Stomach (tissue), 9 donors: Measurements from ENCODE around the gene VPS18. TPM values are rescaled to one million over a fixed set of nuclear protein-coding genes. Genes with fewer than 3 reads are reported as not detected.

ENCODE experiments used
- DNase-seq, 2 donors: peaks; one replicate each; pipeline versions ENCODE4 v3.0.0 to v3.0.0-alpha.2; 2013 to 2019
- H3K27ac ChIP-seq, 5 donors: fragments of 200-600 bp in 4 of 5; sonication (generic) in 4 of 5; one replicate each; pipeline ENCODE4 v1.5.1; 2013 to 2019; ENCODE audit warnings: mild to moderate bottlenecking in 1 of 5, moderate library complexity in 1 of 5
- H3K27me3 ChIP-seq, 3 donors: fragments of 200-600 bp; sonication (generic); one replicate each; pipeline ENCODE4 v1.5.1; 2017 to 2019; ENCODE audit warnings: mixed run types in 1 of 3
- H3K36me3 ChIP-seq, 4 donors: fragments of 200-600 bp; sonication (generic); 1 replicate in 3 of 4; 2 replicates in 1 of 4; pipeline ENCODE4 v1.5.1; 2016 to 2019
- H3K4me1 ChIP-seq, 4 donors: fragments of 200-600 bp; sonication (generic); one replicate each; pipeline ENCODE4 v1.5.1; 2016 to 2019
- H3K4me3 ChIP-seq, 4 donors: fragments of 200-600 bp; sonication (generic) in 3 of 4; one replicate each; pipeline ENCODE4 v1.5.1; 2016 to 2019; ENCODE audit warnings: mild to moderate bottlenecking in 1 of 4
- H3K9me3 ChIP-seq, 4 donors: fragments of 200-600 bp; sonication (generic); one replicate each; pipeline ENCODE4 v1.5.1; 2016 to 2019
- EP300 ChIP-seq: sonication (generic); formaldehyde crosslinking; IDR thresholded peaks from one replicate; pipeline ENCODE4 v1.6.1; 2017; ENCODE audit warnings: antibody characterized with exemption
- POLR2A ChIP-seq, 4 donors: fragments of 450-650 bp; IDR thresholded peaks; one replicate each; pipeline ENCODE4 v1.6.1; 2016; ENCODE audit warnings: antibody characterized with exemption in 4 of 4, control low read depth in 2 of 4, mild to moderate bottlenecking in 1 of 4, moderate library complexity in 1 of 4
- POLR2AphosphoS5 ChIP-seq, 3 donors: sonication (generic); formaldehyde crosslinking; IDR thresholded peaks; one replicate each; pipeline ENCODE4 v1.6.1; 2016; ENCODE audit warnings: antibody characterized with exemption in 3 of 3
- WGBS, 5 donors: extraction: QIAGEN DNeasy Blood & Tissue Kit in 3 of 5; methylation state at CpG; one replicate each; pipeline versions ENCODE4 v1.1.5 to v1.1.7; 2013 to 2018; 5-methylcytosine and 5-hydroxymethylcytosine counted together
- intact Hi-C: fragments of 100-400 bp; cut with DNase I; formaldehyde crosslinking; loops from one replicate; pipeline ENCODE4 v1.15.1; 2023; ENCODE audit warnings: low total_unique reads
- polyA plus RNA-seq, 3 donors: library from polyadenylated mRNA; stranded (reverse); fragments of 200-250 nt; gene quantifications; one replicate each; pipeline ENCODE4 v1.2.3, GENCODE V29; 2013
- total RNA-seq, 5 donors: library from RNA; depleted of rRNA; stranded (reverse); fragments of >200 nt; gene quantifications; one replicate each; pipeline versions ENCODE4 v1.1.0 to v1.2.3, GENCODE V29; 2014 to 2016
- TF ChIP-seq, protein P1 (sequence below), 7 experiments: fragments of 450-650 bp in 4 of 7; fragments of 200-600 bp in 3 of 7; sonication (generic) in 3 of 7; IDR thresholded peaks; one replicate each; pipeline ENCODE4 v1.5.1; 2016 to 2019; ENCODE audit warnings: antibody characterized with exemption in 7 of 7, control low read depth in 2 of 7, mild to moderate bottlenecking in 1 of 7
- donor health status: healthy with polysubstance abuse.
- donor health status: Bipolar disorder and iron deficiency.
- donor health status: healthy.

Gene VPS18
- total and polyA plus RNA-seq, 8 donors, result 1.8 to 24.2 (median 13.1) TPM

DNA sequence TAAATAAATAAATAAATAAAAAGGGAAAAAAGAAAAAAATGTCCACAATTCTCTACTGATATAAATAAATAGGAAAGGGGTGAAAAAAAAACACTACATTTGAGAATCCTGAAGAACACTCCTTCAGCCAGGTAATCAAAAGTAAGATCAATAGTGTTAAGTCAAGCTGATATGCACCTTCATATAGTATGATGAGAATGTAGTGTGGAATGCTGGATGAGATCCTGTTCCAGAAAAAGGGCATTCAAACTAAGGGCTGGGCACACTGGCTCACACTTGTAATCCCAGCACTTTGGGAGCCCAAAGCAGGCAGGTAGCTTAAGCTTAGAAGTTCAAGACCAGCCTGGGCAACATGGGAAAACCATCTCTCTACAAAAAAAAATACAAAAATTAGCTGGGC is 5.1 kb upstream of the VPS18 start:
- H3K4me1 ChIP-seq, result peaks cover 4 to 18% (median 6%) of the 10 kb centered on the region in 4 donors
- DNase-seq, result no peak
- TF ChIP-seq POLR2A (IDR thresholded peaks at IDR 0.05), result no peak
- TF ChIP-seq POLR2AphosphoS5 (IDR thresholded peaks at IDR 0.05), result no peak
- TF ChIP-seq, protein P1, sequence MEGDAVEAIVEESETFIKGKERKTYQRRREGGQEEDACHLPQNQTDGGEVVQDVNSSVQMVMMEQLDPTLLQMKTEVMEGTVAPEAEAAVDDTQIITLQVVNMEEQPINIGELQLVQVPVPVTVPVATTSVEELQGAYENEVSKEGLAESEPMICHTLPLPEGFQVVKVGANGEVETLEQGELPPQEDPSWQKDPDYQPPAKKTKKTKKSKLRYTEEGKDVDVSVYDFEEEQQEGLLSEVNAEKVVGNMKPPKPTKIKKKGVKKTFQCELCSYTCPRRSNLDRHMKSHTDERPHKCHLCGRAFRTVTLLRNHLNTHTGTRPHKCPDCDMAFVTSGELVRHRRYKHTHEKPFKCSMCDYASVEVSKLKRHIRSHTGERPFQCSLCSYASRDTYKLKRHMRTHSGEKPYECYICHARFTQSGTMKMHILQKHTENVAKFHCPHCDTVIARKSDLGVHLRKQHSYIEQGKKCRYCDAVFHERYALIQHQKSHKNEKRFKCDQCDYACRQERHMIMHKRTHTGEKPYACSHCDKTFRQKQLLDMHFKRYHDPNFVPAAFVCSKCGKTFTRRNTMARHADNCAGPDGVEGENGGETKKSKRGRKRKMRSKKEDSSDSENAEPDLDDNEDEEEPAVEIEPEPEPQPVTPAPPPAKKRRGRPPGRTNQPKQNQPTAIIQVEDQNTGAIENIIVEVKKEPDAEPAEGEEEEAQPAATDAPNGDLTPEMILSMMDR (IDR thresholded peaks at IDR 0.05), result no peak
- no peak for TF ChIP-seq EP300
- no peak overlapping the region for H3K4me3 ChIP-seq
- H3K36me3 ChIP-seq, result no peaks in the 10 kb centered on the region
- H3K9me3 ChIP-seq, result no peaks in the 10 kb centered on the region
- no peaks in the 10 kb centered on the region for H3K27me3 ChIP-seq
- intact Hi-C loops, result no loop called here
- H3K27ac ChIP-seq, result no peak overlapping the region

DNA sequence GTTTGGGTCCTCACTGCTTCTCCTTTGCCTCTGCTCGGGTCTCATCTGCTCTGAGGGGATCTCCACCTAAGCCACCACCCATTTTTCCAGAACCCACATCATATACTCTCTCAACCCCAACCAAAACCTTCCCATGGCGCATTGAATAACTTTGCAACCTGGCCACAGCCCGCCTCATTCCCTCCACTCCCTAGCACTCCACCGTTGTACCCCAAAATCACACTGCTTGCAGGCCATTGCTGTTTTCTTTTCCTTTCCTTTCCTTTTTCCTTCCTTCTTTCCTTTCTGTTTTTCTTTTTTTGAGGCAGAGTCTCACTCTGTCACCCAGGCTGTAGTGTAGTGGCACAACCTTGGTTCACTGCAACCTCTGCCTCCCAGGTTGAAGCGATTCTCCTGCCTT is 3.1 kb upstream of the VPS18 start:
- Histone ChIP-seq H3K4me1 (peaks cover 15 to 32% (median 19%) of the 10 kb centered on the region in 4 donors), H3K9me3 (no peaks in the 10 kb centered on the region), H3K36me3 (peaks cover 2 to 5% (median 3%) of the 10 kb centered on the region in 4 donors), H3K4me3 (no peak overlapping the region), H3K27me3 (no peaks in the 10 kb centered on the region), H3K27ac (no peak overlapping the region)
- no peak for DNase-seq
- TF ChIP-seq POLR2AphosphoS5 (IDR thresholded peaks at IDR 0.05), result no peak
- no peak for TF ChIP-seq POLR2A (IDR thresholded peaks at IDR 0.05)
- TF ChIP-seq, protein P1 (IDR thresholded peaks at IDR 0.05), result no peak
- no peak for TF ChIP-seq EP300
- WGBS, 5 donors, result 82 to 87% (median 86%) methylated on average over 5 of the region's 5 CpGs
- intact Hi-C loops, result no loop called here

- TF ChIP-seq POLR2A (IDR thresholded peaks at IDR 0.05), result no peak
- TF ChIP-seq, protein P1 (IDR thresholded peaks at IDR 0.05), result peak in 5 of 7 experiments; percentile 59 to 84 (median 69)
- peak in 1 of 3 donors; percentile 49 for TF ChIP-seq POLR2AphosphoS5 (IDR thresholded peaks at IDR 0.05)
- no peak for TF ChIP-seq EP300
- Histone ChIP-seq H3K4me1 (peaks cover 15 to 40% (median 19%) of the 10 kb centered on the region in 4 donors), H3K9me3 (no peaks in the 10 kb centered on the region), H3K27ac (no peak overlapping the region), H3K4me3 (no peak overlapping the region), H3K27me3 (no peaks in the 10 kb centered on the region), H3K36me3 (peaks cover 2 to 13% (median 11%) of the 10 kb centered on the region in 4 donors)
- intact Hi-C loops, result no loop called here
- 5 to 14% (median 11%) methylated on average over 3 to 4 of the region's 4 CpGs for WGBS, 5 donors
- DNase-seq, result peak; percentile 71 to 83
Observed at GRCh38 chr15:40891810-40892446, 2.3 kb upstream of the VPS18 start.

GRCh38 chr15:40892447-40893012 is 1.7 kb upstream of the VPS18 start:
- no peak for DNase-seq
- no peaks in the 10 kb centered on the region for H3K9me3 ChIP-seq
- H3K4me1 ChIP-seq, result peaks cover 15 to 44% (median 19%) of the 10 kb centered on the region in 4 donors
- WGBS, 5 donors, result 67 to 90% (median 77%) methylated on average over 2 of the region's 2 CpGs
- H3K27me3 ChIP-seq, result no peaks in the 10 kb centered on the region
- peaks cover 2 to 19% (median 17%) of the 10 kb centered on the region in 4 donors for H3K36me3 ChIP-seq
- intact Hi-C loops, result no loop called here
- TF ChIP-seq POLR2AphosphoS5 (IDR thresholded peaks at IDR 0.05) (no peak), POLR2A (IDR thresholded peaks at IDR 0.05) (no peak), EP300 (no peak)
- TF ChIP-seq, protein P1 (IDR thresholded peaks at IDR 0.05), result no peak
- H3K4me3 ChIP-seq, result no peak overlapping the region
- H3K27ac ChIP-seq, result no peak overlapping the region
